ENCODE results near the gene TRPV4. TPM values are rescaled to one million over a fixed set of nuclear protein-coding genes. Genes with fewer than 3 reads are reported as not detected.
A peak's percentile ranks its signal among the peaks of the same experiment; 100 is the strongest.
"Not testable (repeated sequence)": the region's sequence is repeated elsewhere in the genome, so short reads cannot be mapped to it uniquely, and the experiment has no call there.

The TRPV4 gene
- total RNA-seq, 1 donor from 2014 or later: 4.2 TPM

- no peak for DNase-seq
Observed at GRCh38 chr12:109860977-109861376, 27.8 kb upstream of the TRPV4 start.

GRCh38 chr12:109858764-109859163 is 25.6 kb upstream of the TRPV4 start:
- no peak for DNase-seq

- no peak for DNase-seq
Observed at GRCh38 chr12:109857715-109858114, 24.5 kb upstream of the TRPV4 start.

- no peak for DNase-seq
Observed at GRCh38 chr12:109855377-109855776, 22.2 kb upstream of the TRPV4 start.

GRCh38 chr12:109850518-109850917 is 17.3 kb upstream of the TRPV4 start:
- DNase-seq: not testable (repeated sequence)

GRCh38 chr12:109847142-109847735 is 14.0 kb upstream of the TRPV4 start:
- DNase-seq: no peak

- no peak for DNase-seq
Observed at GRCh38 chr12:109845824-109846205, 12.6 kb upstream of the TRPV4 start.

GRCh38 chr12:109844983-109845823 is 12.0 kb upstream of the TRPV4 start:
- DNase-seq: peak; percentile 62

GRCh38 chr12:109844091-109844490 is 10.9 kb upstream of the TRPV4 start:
- no peak for DNase-seq

GRCh38 chr12:109842021-109842420 is 8.8 kb upstream of the TRPV4 start:
- no peak for DNase-seq

- DNase-seq: no peak
Observed at GRCh38 chr12:109841356-109841755, 8.2 kb upstream of the TRPV4 start.

- no peak for DNase-seq
Observed at GRCh38 chr12:109840305-109841074, 7.3 kb upstream of the TRPV4 start.

- DNase-seq: no peak
Observed at GRCh38 chr12:109839444-109839843, 6.2 kb upstream of the TRPV4 start.

GRCh38 chr12:109836916-109837315 is 3.7 kb upstream of the TRPV4 start:
- DNase-seq: no peak

- no peak for DNase-seq
Observed at GRCh38 chr12:109835827-109836226, 2.6 kb upstream of the TRPV4 start.

- DNase-seq: no peak
Observed at GRCh38 chr12:109832541-109833306, 474 bp downstream of the TRPV4 start.

- DNase-seq: no peak
Observed at GRCh38 chr12:109831929-109832328, 1.3 kb downstream of the TRPV4 start.

GRCh38 chr12:109831365-109831764 is 1.8 kb downstream of the TRPV4 start:
- no peak for DNase-seq

- no peak for DNase-seq
Observed at GRCh38 chr12:109830718-109831117, 2.5 kb downstream of the TRPV4 start.

GRCh38 chr12:109830267-109830666 is 2.9 kb downstream of the TRPV4 start:
- no peak for DNase-seq

GRCh38 chr12:109829667-109830066 is 3.5 kb downstream of the TRPV4 start:
- no peak for DNase-seq

- no peak for DNase-seq
Observed at GRCh38 chr12:109828754-109829511, 4.3 kb downstream of the TRPV4 start.
